Measurements from ENCODE around the gene SERINC5. TPM values are rescaled to one million over a fixed set of nuclear protein-coding genes. Genes with fewer than 3 reads are reported as not detected.
"Not testable (repeated sequence)": the region's sequence is repeated elsewhere in the genome, so short reads cannot be mapped to it uniquely, and the experiment has no call there.

Gene SERINC5
- total RNA-seq, 1 donor from 2014 or later = 14.8 TPM

DNA sequence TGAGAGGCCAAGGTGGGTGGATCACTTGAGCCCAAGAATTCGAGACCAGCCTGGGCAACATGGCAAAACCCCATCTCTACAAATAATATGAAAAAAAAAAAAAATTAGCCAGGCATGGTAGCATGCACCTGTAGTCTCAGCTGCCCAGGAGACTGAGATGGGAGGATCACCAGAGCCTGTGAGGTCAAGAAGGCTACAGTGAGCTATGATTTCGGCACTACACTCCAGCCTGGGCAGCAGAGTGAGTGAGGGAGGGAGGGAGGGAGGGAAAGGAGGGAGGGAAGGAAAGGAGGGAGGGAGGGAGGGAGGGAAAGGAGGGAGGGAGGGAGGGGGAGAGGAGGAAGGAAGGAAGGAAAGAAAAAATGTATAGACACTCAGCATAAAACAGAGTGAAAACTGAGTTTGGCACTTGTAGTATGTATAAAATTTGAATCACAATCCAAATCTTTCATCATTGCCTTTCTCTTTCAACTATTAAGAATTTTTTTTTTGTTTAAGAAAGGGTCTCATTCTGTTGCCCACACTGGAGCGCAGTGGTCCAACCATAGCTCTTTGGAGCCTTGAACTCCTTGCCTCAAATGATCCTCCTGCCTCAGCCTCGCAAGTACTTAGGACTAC lies 27.8 kb downstream of the SERINC5 start:
- DNase-seq = no peak

DNA sequence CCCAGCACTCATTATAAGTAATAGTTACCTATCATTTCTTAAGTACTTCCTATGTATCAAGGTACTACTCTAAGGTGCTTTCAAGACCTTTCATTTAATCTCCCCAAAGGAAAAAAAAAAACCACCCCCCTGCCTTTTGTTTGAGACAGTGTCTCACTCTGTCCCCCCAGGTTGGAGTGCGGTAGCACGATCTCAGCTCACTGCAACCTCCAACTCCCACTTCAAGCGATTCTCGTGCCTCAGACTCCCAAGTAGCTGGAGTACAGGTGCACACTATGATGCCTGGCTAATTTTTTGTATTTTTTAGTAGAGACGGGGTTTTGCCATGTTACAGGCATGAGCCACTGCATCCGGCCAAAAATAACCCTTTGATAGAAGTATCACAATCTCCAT lies 29.9 kb downstream of the SERINC5 start:
- no peak for DNase-seq

DNA sequence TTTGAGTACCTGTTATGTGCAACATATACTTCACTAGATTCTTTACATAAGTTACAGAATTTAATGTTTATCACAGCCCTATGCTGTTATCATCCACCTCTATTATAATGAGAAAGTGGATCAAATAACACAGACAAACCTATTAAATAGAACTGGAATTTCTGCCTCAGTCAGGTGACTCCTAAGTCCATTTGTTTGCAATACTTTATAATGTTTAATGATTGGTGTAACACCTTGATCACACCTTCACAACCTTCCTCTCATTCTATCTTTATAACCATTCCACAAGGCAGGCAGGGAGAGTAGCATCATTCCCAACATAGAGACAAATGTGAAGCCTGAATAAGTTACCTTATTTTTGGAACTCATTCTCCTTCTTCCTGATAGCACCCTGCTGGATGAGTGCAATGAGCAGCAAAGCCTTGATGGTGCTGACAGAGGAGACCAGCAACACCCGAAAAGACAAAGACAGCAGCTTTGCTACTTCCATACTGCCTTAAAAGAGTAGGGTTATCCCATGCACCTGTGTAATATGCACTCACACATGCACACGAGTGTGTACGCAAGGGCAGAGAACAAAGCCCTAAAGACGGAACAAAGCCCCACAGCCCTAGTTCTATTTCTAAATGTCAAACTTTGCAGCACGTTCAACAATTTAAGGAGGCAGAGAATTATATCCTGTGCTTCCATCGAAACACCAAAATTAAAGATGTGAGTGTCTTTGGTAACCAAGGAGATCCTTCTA lies 30.5 kb downstream of the SERINC5 start:
- DNase-seq = no peak

DNA sequence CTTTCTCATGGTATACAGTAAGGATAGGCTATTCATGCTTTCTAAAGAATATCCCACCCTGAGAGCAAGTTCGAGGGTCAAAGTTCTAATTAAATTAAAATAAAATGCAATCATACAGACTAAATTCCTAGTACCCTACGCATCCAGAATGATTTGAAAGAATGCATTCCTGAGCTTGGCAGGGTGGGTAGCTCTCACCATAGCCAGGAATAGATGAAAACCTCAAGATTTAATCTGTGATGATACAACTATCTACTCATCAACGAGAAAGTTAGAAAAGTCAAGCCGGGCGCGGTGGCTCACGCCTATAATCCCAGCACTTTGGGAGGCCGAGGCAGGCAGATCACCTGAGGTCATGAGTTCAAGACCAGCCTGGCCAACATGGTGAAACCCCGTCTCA lies 32.3 kb downstream of the SERINC5 start:
- no peak for DNase-seq

DNA sequence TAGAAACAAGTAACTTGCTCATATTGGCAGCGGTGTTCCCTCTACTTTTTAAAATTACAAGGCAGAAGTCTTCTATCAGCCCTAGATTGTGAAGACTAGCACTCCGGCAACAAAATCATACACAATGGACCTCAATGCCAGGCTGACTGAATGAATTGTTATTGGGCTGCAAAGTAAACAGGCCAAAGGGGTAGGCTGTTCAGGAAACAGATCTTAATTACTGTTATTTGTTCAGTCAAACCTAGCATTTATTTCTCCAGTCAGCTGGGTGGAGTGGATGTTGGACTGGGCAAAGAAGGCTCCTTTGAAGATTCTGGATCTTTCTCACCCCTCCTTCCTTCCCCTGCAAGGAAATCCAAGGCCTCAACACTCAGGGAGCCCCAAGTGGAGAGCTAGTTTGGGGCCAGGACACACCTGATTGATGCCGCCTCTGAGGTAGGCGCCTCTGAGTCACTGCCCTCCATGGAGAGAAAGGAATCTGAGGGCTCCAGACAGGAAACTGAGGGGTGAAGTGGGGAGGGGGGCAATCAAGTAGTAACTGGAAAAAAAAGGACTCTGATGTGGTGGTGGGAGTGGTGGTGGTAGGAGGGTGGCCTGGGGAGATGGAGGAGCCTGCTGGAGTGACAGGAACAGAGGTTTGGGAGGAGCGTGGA lies 35.5 kb downstream of the SERINC5 start:
- DNase-seq = peak; percentile 14

DNA sequence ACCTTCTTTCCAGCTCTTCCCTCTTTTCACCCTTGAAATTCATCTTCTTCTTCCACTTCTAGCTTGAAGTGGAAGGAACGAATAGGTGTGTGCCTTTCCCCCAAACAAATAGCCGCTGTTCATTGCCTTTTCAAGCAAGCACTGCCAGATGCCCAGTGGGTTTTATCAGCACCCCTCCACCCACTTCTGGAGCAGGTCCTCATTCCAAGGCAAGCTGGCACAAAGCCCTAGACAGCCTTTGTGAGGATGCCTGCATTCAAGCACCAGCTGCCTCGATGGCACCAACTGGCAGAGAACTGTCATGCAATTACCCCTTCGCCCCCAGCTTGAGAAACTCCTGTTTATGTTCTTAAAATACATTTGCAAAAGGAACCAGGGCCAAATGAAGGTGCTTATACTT lies 36.5 kb downstream of the SERINC5 start:
- no peak for DNase-seq

DNA sequence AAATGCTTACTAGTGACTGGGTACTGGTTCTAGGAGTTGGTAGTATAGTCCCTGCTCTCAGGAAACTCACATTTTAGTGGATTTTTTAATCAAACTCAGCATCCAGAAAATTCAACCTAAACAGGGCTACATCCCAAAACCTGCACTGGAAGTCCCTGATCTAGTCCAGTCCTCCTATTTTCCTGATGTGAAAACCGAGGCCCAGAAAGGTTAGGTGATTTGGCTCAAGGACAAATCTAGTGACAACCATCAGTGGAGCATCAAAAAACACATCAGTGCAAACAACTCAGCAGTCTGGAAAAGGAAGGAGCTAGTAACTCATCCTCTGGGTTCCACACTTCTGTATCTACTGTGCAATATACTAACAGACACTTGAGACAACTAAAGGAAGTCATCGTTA lies 38.2 kb downstream of the SERINC5 start:
- DNase-seq = no peak

DNA sequence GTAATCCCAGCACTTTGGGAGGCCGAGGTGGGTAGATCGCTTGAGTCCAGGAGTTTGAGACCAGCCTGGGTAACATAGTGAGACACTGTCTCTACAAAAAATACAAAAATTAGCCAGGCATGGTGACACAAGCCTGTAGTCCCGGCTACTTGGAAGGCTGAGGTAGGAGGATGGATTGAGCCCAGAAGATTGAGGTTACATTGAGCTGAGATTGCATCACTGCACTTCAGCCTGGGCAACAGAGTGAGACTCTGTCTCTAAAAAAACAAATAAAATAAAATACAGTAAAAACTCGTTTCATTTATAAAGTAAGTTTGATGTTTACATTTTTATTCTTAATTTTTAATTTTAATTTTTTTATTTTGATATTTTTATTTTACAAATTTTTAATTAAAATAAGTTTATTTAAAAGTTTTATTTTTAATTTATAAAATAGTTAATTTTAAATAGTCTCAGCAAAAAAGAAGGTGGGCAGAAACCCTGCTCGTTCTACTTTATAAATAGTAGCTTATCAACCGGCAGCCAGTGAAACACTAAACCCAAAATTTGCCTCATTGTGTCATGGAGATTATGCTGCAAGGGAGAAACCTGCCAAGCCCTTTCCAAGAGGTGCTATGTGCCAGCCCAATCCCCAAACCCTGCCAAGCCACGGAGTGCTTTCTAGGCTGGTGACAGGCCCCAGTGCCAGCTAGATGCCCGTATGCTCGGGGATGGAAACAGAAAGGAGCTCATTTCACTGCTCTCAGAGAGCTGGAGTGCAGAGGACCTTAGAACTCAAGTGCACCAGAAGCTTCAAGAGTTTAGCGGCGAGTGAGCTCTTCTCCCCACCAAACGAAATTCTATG lies 38.9 kb downstream of the SERINC5 start:
- DNase-seq = no peak

DNA sequence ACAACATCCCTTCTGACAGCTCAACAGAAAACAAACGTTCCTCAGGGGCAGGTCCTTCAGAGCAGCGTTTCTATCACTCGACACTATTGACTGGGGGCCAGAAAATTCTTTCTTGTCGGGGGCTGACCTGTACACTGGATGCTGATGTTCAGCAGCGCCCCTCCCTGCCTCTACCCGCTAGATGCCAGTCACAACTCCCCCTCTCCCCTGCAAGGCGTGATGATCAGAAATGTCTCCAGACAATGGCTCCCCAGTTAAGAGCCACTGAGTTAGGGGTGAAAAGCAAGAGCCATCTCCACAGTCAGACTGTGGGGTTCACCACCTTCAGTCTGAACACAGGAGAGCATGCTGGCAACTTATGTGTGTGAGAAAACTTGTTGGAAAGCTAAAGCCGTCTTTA lies 39.8 kb downstream of the SERINC5 start:
- no peak for DNase-seq

DNA sequence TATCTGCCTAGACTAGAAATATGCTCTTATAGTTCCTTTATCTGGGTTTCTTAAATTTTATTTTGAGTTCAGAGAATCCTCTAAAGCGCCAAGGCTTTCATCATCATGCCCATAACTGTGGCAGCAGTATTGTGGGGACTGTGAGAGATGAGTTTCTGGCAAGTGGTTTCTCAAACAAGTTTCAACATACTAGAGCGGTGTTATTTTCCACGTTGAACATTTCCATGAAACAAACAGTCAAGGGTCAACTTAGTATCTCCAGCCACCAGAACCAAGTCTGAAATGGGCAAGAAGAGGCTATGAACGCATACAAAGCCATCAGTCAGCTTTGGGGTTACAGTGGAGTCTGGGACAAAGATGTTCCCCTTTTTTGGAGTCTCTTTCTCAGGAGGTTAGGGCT lies 40.3 kb downstream of the SERINC5 start:
- no peak for DNase-seq

DNA sequence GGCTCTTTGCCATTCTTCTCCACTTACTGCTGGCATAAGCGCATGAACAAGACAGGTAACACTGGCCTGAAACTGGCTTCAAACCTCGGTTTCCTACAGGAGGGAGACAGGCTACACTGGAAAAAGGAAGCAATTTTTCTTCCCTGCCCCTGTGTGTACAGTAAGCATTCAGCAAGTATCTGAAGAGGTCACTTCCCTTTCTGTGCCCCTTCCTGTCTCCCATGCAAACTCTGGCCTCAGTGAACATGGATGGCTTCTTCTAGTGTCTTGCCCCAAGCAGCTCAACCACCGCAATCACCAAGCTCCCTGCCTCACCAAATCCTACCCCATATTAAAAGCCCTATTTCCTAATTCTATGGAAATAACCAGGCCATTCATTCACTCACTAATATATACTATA lies 42.4 kb downstream of the SERINC5 start:
- DNase-seq = no peak

DNA sequence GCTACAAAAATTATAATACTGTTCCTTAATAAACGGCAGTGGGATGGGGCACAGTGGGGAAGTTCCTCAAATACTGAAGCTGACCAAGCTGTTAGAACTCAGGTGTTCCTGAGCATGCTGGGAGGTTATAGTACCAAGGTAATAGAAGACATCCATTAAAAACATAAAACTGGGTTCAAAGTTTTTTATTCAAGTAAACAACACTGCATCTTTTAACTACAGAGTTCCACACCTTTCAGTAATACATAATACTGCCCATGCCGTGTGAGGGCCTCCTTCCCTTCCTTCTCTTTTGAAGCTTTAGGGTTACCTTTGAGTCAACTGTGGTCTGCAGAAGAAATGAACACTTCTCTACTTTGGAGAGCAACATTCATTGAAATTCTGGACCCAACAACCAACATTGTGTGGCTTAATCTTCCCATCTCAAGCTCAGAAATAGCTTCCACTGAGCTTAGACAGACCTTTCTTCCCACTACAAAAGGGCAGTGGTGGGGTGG lies 43.6 kb downstream of the SERINC5 start:
- DNase-seq = no peak

DNA sequence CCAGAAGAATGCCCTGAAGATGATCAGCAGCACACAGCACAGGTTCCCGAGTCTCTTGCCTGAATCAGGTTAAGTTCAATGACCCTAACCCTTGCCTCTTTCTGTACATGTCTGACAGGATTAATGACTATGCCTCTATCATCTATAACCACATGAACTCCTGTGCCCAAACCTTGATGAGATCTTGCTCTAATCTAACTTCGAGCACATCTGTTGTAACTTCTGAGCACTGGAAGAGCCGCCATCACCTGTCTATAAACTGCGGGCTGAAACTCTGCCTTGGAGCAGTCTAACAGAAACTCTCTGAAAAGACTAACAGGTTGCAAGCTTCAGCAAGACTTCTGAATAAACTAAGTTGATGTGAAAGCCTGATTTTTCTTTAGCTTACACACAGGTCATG lies 44.5 kb downstream of the SERINC5 start:
- no peak for DNase-seq

DNA sequence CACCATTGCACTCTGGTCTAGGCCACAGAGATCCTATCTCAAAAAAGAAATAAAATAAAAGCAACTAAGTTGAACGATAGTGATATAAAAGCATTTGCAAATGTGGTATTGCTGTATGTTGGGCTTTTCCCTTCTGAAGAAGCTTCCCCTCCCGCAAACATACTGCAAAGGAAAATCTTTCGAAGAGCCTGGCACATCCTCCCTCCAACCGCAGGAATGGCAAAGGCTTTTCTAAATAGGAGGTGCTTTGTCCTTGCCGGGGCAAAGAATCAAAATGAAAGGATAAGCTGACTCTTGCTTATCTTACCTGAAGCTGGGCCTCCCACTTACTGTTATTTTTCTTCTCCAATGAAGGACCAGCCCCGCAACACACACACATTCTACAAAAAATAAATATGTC lies 45.8 kb downstream of the SERINC5 start:
- DNase-seq = no peak

DNA sequence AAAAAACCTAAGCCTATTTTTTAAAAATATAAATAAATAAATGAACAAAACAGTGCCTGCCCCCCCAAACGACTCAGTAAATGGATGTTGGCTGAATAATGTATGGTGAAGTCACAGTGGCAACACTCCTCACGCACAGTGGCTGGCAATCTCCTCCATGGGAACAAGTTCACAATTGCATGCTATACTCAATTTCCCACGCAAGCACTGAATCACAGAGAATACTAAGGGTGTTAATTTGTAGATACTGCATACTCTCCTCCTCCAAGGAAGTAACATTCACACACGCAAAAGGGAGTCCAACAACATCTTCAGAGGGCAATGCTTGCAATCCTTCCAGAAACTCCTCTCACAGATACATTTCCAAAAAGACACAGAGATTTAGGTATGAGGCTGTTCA lies 47.5 kb downstream of the SERINC5 start:
- no peak for DNase-seq

DNA sequence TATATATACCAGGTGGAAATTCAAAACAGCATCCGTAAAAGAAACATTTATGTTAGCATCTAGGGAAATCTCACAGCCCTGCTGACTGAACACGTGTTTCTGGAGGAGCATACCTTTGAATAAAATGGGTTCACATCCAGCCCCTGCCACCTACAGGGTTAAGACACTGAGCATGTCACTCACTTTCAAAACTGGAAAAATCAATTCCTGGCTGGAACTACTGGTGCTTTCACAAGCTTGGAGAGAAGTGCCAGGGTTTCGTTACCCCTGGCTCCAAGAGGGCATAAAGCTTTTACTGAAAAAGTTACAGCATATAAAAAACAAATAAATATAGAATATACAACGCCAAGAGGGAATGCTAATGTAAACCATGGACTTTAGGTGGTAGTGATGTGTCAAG lies 48.0 kb downstream of the SERINC5 start:
- no peak for DNase-seq

DNA sequence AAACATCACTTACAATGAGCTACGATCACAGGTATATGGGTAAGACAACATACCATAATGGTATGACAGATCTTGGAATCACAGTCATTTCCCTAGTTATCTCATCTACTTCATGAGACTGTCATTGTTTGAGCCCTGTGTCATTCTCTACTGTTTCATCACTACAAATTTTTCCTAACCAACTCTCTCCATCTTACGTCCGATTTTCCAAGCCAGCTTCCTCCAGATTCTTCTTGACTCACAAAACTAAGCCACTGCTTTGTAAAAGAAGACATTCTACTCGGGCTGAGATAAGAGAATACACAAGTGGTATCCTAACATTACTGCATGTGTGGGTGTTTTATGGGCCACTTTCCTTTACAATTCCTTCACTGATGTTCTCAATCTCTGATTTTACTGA lies 49.6 kb downstream of the SERINC5 start:
- no peak for DNase-seq

DNA sequence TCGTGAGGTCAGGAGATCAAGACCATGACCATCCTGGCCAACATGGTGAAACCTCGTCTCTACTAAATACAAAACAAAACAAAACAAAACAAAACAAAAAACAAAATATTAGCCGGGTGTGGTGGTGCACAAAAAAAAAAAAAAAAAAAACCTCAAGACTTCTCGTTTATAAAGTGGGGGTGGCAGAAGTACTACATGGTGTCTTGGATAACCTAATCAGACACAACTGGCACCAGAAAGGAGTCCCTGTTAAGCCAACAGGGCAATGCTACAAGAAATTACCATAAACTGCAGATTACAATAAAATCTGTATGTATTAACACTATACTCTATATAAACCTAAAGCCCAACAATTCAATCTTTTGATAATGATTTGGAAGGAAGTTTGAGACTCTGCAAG lies 50.0 kb downstream of the SERINC5 start:
- DNase-seq = no peak

DNA sequence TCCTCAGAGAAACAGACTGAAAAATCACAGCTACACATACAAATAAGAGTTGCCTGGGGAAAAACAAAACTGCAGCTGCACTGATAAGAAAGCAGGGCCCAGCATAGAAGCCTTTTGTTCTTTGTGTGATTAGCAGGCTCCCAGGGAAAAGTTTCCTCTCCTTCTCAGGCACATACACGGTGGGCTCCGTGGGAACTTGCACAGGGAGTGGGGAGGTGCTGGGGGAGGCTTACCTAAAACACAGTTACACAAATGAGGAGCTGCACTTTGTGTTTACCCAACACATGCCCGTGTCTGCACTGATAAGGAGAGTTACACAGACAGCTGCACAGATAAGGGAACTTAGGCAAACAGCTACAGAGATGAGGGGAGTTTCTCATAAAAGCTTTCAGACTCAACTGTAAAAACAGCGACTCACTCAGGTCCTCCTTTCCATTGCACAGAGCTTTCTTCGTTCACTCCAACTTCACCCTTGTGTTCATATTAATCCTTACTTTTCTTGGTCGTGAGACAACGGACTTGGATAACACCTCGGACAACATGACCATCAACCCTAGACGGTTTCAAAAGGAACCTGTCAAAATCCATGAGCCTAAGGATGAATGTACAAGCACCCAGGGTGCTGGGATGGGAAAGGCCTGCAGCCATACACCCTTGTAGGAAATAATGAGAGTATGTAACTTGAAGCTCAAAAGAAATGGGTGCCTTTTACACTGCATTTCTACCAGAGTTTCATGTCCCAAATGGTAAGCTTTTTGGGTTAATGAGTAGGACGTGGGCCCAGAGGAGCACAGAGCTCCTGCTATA lies 50.8 kb downstream of the SERINC5 start:
- peak; percentile 13 for DNase-seq

DNA sequence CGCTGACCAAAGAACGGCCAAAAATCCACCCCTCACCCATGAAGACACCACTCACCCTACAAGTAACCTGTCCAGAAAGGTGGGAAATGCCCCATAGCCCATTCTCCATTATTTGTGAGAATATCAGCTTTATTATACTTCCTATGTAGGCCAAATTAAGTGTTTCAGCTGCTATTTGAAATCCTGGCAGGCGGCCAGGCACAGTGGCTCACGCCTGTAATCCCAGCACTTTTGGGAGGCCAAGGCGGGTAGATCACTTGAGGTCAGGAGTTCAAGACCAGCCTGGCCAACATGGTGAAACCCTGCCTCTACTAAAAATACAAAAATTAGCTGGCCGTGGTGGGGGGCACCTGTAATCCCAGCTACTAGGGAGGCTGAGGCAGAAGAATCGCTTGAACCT lies 54.1 kb downstream of the SERINC5 start:
- DNase-seq = not testable (repeated sequence)

DNA sequence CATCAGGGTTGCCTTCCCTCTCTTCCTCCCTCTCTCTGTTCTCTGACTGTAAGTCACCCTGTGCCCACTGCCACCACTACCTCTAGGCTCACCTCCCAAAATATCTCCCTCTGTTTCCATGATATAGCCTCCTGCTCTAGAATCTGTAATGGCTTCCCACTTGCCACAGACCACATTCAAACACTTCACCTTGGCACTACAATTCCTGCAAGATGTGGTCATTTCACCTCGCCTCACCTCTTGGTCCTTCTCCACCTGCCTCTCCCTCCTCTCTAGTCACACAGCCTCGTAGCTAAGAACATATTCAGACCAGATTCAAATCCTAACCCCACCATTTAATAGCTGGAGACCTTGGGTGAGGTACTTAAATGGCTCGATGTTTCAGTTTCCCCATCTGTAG lies 56.9 kb downstream of the SERINC5 start:
- DNase-seq = no peak

DNA sequence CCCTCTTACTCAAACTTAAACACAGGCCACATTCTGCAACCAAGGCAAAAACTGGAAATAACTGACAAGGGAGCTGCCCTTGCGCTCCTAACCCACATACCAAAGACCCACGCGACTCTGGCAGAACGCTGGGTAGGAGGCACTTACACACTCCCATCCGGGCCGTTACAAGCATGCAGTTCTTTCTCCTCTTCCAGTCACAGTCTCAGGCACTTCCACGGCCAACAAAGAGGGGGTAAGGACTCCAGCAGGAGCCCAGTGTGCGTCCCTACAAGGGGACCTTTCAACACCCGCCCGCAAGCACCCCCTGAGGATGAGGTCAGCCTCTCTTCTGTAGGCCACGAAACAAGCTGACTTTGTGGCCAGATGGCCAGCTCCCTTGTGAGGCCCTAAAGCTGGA lies 57.4 kb downstream of the SERINC5 start:
- no peak for DNase-seq
